NCI-H460 (cell line): Measurements from ENCODE around the gene GFOD2. TPM values are rescaled to one million over a fixed set of nuclear protein-coding genes. Genes with fewer than 3 reads are reported as not detected.

Experiments
- DNase-seq: peaks from one replicate; pipeline ENCODE4 v3.0.0-alpha.2; 2016; ENCODE audit warnings: low read depth; ENCODE audit errors: extremely low read depth
- total RNA-seq: library from RNA; depleted of rRNA; stranded (reverse); fragments of >200 nt; shearing (Covaris generic); gene quantifications from 2 replicates; pipeline ENCODE4 v1.2.3, GENCODE V29; 2014

GFOD2 gene
- total RNA-seq, 1 experiment from 2014 or later: 17.4 TPM

DNA sequence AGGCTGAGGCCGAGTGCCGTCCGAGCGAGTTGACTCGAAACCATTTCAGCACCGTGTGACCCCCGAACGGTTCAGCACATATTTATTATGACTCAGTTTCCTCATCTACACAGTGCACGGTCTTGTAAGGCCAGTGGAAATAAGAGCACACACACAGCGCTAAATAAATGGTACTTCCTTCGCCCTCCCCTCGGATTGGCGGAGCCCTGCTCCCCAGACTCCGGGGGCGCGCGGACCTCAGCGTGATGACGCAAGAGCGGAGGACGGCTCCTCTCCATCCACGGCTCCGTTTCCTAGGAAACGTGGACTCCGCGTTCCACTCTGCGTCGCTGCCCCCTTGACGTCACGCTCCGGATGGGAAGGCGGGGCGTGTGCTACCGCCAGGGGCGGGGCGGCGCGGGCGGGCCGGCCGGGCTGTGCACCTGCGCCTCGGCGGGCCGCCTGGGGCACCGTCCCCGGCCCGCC is 58.5 kb downstream of the GFOD2 start, which contains the start of gene PARD6A:
Gene PARD6A (plus strand): TSS at position 397 of the 465 bp plus-strand sequence. CDS start 79 bp downstream, outside the sequence.
- peak; percentile 96 for DNase-seq

DNA sequence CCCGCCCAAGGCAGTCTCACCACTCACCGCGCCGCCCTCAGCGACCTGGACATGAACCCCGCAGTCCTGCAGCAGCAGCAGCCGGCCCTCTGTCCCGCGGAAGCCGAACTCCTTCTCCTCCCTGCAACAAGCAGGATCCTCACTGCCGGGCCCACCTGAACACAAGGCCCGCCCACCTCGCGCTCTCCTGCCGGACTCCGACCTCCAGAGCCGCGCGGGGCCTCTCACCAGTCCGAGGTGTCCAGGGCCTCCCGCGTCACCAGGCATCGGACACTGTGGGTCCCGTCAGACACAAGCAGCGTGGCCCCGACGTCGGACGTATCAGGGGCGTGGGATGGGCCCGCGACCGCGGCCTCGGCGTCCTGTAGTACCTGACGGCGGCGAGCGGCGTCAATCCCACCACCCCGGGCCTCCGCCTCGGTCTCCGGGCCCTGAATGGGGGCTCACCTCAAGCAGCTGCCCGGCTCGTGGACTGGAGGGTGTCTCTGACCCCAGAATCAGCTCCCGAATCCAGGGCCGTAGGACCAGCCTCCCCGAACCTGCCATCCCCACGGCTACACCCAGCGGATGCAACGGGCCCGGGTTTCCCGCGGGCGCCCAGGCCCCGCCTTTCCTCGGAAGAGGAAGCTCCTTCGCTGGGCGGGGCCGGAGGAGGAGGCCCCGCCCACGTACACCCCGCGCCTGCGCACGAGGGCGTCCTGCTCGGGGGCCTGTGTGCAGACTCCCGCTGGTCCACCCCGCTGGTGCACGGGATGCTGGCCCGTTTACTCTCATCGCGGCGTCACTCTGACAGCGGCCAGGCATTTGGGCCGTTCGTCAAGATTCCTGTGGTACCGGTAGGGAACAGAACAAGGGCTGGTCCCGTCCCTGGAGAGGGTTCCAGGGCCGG is 59.2 kb downstream of the GFOD2 start, which contains the start of gene ACD:
Gene ACD (minus strand): TSS at position 586 of the 889 bp plus-strand sequence. CDS start 40 bp downstream, at position 546.
- DNase-seq: peak; percentile 94

DNA sequence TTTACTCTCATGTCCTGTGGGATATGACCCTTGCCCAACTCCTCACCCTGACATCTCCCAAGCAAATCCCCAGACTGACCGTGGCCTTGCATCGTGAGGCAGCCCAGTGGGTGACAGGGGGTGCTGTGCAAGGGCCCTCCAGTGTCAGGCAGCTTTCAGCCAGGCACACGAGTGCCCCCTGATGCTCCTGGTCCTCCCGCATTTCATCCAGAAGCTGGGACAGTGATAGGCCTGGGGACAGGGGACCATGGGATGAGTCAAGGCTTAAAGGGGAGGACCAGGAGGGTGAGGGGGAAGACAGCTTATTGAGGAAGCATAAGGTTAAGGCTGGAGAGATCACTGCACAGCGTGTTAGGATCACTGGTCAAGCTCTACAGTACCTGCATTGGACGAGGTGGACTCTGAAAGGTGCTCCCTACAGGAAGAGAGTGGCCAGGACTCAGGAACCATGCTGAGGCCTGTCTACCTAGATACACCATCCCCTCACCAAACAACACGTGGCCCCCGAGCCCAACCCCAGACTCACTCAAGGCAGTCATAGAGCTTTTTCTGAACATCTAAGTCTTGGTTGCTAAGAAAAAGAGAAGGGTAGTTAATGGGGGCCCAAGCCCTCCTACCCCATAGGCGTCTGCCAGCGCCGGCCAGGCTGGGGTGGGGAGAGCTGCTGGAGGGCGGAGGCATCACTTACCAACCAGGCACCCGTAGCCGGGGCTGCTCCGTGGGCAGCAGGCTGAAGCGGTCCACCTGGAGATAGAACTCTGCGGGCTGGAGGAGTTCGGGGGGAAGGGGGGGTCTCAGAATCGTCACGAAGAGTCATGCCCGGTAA is 60.1 kb downstream of the GFOD2 start:
- no peak for DNase-seq

DNA sequence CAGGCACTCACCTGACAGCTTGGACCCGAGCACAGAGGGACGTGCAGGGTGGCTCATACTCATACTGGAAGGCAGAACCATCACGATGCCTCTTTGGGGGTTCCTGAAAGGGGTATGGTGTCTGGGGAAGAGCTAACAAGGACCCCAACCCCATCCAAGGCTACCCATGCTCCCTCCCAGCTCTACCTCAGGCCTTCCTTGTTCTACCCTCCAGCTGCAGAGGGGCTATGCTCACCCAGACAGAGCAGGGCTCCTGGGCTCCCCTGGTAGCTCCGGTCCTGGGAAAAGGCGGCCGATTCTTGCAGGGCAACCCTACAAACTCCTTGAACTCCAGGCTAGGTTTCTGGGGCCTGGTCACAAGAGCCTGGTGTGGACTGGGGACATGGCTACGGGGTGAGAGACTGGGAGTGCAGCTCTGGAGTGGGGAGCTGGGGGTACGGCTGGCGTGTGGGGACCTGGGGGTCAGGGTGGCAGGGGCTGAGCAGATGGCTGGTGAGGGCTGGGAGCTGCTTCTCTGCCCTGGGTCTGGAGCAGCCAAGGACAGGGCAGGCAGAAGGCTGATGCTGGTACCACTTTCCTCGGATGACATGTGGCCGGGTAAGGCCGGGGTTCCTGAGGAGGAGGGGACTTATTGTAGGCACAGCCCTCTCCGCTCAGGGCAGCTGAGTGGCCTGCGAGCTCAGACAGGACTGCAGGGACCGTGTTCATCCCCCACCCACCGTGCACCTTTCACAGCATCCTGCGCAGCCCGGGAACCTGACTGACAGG is 61.2 kb downstream of the GFOD2 start:
- no peak for DNase-seq

DNA sequence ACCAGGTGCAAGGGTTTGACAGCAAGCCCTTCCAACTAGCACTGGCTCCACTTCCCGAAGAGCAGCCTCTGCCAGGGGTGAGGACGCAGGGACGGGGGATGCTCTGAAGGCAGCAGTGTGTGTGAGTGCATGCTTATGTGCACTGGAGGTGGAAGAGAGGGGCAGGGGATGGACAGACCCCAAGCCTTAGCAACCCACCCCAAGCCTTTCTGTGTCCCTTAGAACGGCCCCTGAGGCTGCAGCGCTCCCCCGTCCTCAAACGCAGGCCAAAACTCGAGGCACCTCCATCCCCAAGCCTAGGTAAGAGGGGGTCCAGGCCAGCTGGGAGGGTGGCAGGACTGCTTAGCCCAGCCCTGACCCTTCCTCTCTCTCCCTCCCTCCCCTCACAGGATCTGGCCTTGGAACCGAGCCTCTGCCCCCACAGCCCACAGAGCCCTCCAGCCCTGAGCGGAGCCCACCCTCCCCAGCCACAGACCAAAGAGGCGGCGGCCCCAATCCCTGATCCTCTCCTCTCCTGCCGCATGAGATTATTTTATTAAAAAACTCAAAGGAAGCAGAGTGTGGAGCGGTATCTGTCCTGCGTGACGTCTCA is 62.0 kb downstream of the GFOD2 start:
- DNase-seq: no peak

DNA sequence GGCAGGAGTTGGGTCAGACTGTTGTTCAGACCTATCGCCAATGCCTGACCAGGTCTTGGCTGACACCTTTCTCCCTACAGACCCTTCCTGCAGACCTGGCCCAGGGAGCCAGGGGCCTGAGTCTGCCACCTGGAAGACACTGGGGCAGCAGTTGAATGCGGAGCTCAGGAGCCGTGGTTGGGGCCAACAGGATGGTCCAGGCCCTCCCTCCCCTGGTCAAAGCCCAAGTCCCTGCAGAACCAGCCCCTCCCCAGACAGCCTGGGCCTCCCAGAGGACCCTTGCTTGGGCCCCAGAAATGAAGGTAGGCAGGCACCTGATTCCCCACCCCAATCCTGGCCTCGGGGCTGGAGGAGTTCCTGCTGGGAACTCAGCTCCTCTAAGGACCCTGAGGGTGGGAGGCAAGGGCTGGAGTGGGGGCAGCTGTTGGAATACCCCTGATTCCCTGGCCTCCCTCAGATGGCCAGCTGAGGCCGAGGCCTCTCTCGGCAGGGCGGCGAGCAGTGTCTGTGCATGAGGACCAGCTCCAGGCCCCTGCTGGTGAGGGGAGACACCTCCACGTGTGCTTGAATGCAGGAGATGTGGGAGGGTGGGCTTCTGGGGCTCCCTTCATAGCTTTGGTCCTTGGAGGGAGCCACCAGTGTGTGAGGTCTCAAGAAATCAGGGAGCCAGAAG is 62.6 kb downstream of the GFOD2 start:
- no peak for DNase-seq

DNA sequence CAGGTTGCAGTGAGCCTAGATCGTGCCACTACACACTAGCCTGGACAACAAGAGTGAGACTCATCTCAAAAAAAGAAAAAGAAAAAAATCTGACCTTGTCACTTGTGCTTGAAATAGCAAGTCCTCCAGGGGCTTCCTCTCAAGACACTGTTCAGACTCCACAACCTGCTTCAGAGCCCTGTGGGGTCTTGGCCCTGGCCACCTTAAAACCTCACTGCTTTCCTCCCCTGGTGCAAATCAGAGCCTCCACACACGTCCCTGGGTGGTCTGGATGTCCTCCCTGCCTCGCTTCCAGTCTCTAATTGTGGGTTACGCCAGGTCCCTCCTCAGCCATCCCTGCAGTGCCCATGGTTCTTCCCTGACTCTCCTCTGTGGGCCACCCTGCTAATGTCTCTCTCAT is 63.8 kb downstream of the GFOD2 start:
- DNase-seq: no peak

DNA sequence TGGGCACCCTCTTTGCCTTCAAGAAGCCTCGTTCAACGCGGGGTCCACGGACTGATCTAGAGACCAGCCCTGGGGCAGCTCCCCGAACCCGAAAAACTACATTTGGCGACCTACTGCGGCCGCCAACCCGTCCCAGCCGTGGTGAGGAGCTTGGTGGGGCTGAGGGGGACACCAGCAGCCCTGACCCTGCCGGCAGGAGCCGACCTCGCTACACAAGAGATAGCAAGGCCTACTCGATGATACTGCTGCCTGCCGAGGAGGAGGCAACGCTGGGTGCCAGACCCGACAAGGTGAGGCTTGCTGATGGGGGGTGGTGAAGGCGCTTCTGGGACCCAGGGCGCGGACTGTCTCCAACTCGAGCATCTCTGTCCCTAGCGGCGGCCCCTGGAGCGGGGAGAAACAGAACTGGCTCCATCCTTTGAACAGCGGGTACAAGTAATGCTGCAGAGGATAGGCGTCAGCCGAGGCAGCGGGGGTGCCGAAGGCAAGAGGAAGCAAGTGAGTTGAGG is 64.7 kb downstream of the GFOD2 start:
- DNase-seq: no peak

DNA sequence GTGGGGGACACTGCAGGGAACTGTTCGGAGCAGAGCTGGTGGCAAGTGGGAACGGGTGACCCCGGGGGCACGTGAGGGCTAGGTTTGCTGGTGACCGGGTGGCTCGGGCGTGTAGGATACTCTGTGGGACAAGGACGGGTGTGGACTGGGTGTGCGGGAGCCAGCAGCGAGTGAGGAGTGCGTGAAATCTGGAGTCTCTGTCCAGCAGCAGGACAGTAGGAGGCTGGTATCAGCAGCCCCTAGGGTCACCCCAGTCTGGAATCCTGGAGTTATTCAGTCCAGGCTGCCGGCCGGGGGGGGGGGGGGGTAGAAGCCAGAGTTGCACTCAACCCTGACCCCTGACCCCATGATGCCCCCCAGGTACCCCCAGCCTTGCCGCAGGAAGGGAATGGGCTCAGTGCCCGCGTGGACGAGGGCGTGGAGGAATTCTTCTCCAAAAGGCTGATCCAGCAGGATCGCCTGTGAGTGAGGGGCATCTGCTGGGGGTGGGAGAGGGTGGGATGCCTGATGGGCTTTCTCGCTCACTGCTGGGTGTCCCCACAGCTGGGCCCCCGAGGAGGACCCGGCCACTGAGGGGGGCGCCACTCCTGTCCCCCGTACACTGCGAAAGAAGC is 65.2 kb downstream of the GFOD2 start:
- DNase-seq: no peak

DNA sequence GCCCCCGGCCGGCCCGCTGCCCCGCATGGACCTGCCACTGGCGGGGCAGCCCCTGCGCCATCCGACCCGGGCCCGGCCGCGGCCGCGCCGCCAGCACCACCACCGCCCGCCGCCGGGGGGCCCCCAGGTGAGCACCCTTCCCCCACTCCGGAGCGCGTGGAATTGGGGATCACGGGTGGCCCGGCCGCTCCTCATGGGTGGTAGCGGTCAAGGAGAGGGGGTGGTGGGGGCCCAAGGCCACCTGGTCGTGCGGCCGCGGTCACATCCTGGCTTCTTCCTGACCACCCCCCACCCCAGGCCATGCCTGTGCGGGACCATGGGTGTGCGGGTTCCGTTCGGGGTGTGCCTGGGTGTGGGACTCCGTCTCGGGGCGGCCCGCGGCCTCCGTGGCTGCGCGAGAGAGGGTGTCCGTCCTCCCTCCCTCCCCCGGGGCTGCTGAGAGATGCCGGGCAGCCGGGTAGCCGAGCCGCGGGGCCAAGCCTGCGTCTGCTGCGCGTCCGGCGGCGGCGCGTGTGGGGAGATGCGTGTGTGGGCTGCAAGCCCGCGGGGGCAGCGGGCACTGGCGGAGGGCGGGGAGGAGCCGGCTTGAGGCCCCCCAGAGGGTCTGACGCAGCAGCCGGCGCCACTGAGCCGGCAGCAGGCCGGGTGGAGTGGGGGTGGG is 65.9 kb downstream of the GFOD2 start:
- no peak for DNase-seq

DNA sequence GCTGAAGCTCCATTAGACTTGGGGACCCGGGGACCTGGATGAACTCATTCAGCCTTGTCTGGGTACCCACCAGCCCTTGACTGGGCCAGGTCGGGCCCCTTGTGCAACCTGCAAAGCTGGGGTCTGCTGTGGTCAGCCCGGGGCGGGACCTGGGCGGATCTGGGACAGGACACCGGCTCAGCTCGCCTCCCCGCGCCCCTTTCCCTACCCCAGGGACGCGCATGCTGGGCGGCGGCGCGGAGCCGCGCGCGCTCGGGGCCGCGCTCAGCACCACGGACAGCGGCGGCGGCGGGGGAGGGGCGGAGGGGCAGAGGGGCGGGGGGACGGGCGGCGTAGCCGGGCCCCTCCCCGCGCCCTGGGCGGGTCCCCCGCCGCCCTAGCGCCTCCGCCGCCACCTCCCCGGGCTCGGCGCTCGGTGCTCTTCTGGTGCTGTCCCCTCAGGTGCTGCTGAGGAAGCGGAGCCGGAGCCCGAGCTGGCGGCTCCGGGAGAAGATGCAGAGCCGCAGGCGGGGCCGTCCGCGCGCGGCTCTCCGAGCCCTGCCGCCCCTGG is 66.5 kb downstream of the GFOD2 start:
- DNase-seq: peak; percentile 46

DNA sequence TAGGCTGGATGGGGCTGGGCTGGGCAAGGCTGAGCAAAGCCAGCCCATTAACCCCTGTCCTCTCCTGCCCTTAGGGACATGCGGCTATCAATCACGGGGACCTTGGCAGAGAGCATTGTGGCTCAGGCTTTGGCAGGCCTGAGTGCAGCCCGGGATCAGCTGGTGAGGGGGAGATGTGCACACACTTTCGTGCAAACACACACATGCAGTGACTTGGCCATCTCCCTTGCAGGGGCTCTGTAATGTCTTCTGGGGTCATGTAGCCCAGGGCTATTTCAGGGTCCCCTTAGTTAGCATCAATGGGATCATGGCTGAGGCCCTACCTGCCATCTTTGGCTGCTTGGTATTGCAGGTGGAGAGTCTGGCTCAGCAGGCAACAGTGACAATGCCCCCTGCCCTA is 67.3 kb downstream of the GFOD2 start:
- no peak for DNase-seq

DNA sequence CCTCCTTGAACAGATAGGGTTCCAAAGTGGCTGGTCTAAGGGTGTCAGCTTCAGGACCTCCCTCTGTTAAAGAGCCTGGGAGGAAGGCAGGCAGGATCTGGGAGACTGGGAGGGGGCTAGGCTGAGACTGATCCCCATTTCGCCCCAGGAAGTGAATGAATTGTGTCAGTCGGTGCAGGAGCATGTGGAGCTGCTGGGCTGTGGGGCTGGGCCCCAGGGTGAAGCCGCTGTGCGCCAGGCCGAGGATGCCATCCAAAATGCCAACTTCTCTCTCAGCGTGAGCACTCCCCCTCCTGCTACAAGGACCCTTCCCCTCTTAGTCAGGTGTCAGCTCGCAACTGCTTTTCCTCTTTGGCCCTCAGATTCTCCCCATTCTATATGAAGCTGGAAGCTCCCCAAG is 68.1 kb downstream of the GFOD2 start:
- no peak for DNase-seq

DNA sequence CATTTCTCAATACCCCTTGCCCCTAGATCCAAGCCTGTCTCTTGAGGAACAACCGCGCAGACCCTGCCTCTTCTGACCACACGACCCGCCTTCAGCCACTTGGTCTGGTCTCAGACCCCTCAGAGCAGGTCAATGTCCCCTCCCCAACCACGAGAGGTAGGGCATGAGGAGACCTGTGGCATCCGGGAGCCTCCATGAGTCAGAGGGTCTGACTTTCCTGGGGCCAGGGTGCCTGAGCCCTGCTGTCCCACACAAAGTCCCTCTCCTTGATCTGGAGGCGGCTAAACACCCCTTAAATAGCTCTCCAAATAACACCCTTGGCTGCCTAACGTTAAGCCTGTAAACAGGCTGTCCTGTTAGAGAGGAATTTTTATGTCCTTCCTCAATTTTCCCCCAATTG is 69.1 kb downstream of the GFOD2 start:
- no peak for DNase-seq

DNA sequence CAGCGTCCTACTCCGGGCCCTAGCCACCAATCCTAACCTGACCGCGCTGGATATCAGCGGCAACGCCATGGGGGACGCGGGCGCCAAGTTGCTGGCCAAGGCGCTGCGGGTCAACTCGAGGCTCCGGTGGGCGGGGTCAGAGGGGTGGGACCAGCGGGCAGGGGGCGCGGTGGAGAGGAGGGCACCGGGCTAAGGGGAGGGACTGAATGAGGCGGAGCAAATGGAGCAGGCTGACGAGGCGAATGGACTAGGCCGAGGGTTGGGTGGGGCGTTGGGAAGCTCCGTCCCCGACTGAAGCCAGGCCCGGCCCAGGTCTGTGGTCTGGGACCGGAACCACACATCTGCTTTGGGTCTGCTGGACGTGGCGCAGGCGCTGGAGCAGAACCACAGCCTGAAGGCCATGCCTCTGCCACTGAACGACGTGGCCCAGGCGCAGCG is 69.6 kb downstream of the GFOD2 start:
- no peak for DNase-seq

DNA sequence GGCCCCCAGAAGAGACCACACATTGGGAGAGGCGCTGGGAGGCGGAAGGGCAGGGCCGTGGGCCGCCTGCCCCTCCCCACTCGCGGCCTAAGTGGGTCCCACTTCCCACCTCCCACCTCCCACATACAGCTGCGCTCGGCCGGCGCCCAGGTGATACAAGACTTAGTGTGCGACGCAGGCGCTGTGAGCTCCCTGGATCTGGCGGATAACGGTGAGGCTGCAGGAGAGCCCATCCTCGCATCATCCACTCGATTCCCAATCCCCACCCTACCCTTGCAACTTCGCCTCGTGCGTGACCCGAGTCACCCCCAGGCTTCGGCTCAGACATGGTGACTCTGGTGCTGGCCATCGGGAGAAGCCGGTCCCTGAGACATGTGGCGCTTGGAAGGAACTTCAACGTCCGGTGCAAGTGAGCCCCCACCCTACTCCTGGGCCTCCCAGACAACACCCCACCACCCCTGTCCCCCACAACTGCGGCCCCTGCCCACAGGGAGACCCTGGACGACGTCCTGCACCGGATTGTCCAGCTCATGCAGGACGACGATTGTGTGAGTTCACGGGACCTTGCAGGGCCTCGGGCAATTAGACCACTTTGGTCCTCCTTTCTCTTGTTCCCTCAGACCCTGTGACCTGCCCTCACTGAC is 70.2 kb downstream of the GFOD2 start:
- no peak for DNase-seq

DNA sequence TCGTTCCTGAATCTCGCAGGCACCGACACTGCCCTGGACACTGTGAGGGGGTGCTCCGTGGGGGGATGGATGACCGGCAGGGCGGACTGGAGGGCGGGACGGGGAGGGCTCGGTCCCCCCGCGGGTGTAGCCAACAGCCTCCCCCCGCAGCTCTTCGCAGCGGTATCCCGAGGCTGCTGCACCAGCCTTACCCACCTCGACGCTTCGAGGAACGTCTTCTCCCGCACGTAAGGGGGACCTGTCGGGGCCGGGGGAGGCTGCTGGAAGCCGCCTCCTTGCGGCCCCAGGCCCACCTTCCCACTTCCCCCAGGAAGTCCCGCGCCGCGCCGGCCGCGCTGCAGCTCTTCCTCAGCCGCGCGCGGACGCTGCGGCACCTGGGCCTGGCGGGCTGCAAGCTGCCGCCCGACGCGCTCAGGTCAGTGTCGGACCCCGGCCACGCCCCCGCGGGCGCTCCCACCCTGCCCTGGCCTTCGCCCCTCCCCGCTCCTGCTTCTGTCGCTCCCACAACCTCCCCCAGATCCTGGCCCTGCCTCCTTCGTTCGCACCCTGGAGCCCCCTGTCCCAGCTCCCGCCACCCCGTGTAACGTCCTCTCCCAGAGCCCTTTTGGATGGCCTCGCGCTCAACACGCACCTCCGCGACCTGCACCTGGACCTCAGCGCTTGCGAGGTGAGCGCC is 70.9 kb downstream of the GFOD2 start:
- DNase-seq: no peak
